Coronary artery (tissue), 2 donors: Measurements from ENCODE around the gene ANAPC5.

Source experiments
- DNase-seq: peaks from one replicate; pipeline ENCODE4 v3.0.0-alpha.2; 2017; ENCODE audit warnings: low spot score
- H3K27ac ChIP-seq, 2 donors: fragments of 200-600 bp; sonication (generic); one replicate each; pipeline ENCODE4 v1.5.1; 2016 to 2019
- H3K4me3 ChIP-seq: fragments of 200-600 bp; sonication (generic); 2 replicates; pipeline ENCODE4 v1.5.1; 2016; ENCODE audit warnings: mild to moderate bottlenecking, moderate library complexity
- CTCF ChIP-seq: fragments of 200-600 bp; sonication (generic); IDR thresholded peaks from one replicate; pipeline ENCODE4 v1.5.1; 2019; ENCODE audit warnings: antibody characterized with exemption

The ANAPC5 gene

GRCh38 chr12:121290410-121290809 lies 61.8 kb downstream of the ANAPC5 start:
- H3K27ac ChIP-seq, result no peak overlapping the region
- H3K4me3 ChIP-seq, result no peak overlapping the region
- DNase-seq, result no peak
- TF ChIP-seq CTCF, result no peak

GRCh38 chr12:121289962-121290361 lies 62.2 kb downstream of the ANAPC5 start:
- no peak for DNase-seq
- Histone ChIP-seq H3K4me3 (no peak overlapping the region), H3K27ac (peak overlapping the region; percentile 37 to 67)
- no peak for TF ChIP-seq CTCF

GRCh38 chr12:121288986-121289385 lies 63.2 kb downstream of the ANAPC5 start:
- no peak for DNase-seq

GRCh38 chr12:121288158-121288845 lies 63.9 kb downstream of the ANAPC5 start:
- TF ChIP-seq CTCF, result no peak
- Histone ChIP-seq H3K27ac (peak overlapping the region; percentile 60 to 67), H3K4me3 (no peak overlapping the region)
- no peak for DNase-seq

More at GRCh38 chr12:121288986-121289385, 63.2 kb downstream of the ANAPC5 start:
- TF ChIP-seq CTCF, result no peak
- H3K27ac ChIP-seq, result peak overlapping the region; percentile 65 to 67
- H3K4me3 ChIP-seq, result peak overlapping the region; percentile 50

- TF ChIP-seq CTCF, result no peak
- H3K27ac ChIP-seq, result no peak overlapping the region
- no peak overlapping the region for H3K4me3 ChIP-seq
- DNase-seq, result no peak
These were observed 64.8 kb downstream of the ANAPC5 start for GRCh38 chr12:121287267-121287954.

GRCh38 chr12:121285856-121286255 lies 66.4 kb downstream of the ANAPC5 start:
- no peak for TF ChIP-seq CTCF
- H3K27ac ChIP-seq, result no peak overlapping the region
- no peak overlapping the region for H3K4me3 ChIP-seq
- DNase-seq, result no peak
